GM12875 (cell line): ENCODE measurements around the gene RAPGEFL1.
"Not testable (repeated sequence)": the region's sequence is repeated elsewhere in the genome, so short reads cannot be mapped to it uniquely, and the experiment has no call there.

ENCODE experiments used
- H3K4me3 ChIP-seq: one replicate; pipeline ENCODE4 v1.5.1; 2011; ENCODE audit warnings: low read depth, low read length, control low read depth
- CTCF ChIP-seq: IDR thresholded peaks from 2 replicates; pipeline ENCODE4 v1.5.1; 2011; ENCODE audit warnings: low read depth, mild to moderate bottlenecking, control low read depth, inconsistent platforms, low read length, moderate library complexity, borderline replicate concordance; ENCODE audit not compliant: insufficient read depth

RAPGEFL1 gene

GRCh38 chr17:40230670-40231069 is 53.4 kb downstream of the RAPGEFL1 start:
- no peak for TF ChIP-seq CTCF
- no peak overlapping the region for H3K4me3 ChIP-seq

DNA sequence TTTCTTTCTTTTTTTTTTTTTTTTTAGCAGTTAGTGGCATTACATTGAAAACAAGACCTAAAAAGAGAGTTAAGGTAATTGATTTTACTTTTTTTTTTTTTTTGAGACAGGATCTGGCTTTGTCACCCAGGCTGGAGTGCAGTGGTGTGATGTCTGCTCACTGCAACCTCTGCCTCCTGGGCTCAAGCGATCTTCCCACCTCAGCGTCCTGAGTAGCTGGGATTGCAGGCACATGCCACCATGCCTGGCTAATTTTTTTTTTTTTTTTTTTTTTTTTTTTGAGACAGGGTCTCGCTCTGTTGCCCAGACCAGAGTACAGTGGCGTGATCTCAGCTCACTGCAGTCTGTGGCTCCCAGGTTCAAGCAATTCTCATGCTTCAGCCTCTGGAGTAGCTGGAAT is 54.7 kb downstream of the RAPGEFL1 start:
- not testable (repeated sequence) for H3K4me3 ChIP-seq

DNA sequence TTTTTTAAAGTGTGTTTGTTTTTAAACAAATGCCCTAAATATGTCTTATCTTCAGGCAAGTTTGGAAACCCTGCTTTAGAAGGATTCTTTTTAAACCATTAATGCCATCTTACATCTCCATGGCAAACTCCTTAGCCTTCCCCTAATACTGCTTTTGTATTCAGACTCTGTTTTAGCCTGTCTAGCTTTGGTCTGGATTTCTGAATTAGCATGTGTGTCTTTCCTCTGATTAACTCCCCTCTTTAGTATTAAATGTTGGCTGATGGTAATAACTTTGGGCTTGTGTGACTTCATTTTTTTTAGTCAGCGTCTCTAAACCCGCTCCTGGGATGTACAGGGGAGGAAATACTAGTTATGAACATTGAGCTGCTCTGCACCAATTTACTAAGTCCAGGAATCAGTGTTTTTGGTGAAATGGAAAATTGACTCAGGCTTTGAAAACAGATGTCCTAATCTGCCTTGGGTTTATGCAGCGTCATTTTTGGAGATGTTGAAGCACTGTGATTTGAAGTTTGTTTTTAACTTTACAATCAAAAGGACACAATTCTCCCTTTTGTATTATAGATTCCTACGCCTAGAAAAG is 64.1 kb downstream of the RAPGEFL1 start:
- TF ChIP-seq CTCF, result no peak
- H3K4me3 ChIP-seq, result no peak overlapping the region

GRCh38 chr17:40242774-40243173 is 65.5 kb downstream of the RAPGEFL1 start:
- H3K4me3 ChIP-seq, result no peak overlapping the region
- TF ChIP-seq CTCF, result no peak

GRCh38 chr17:40243761-40244160 is 66.5 kb downstream of the RAPGEFL1 start:
- H3K4me3 ChIP-seq, result no peak overlapping the region
- TF ChIP-seq CTCF, result no peak

- TF ChIP-seq CTCF, result no peak
These were observed 67.0 kb downstream of the RAPGEFL1 start for GRCh38 chr17:40244255-40244654.

More at GRCh38 chr17:40244255-40244654, 67.0 kb downstream of the RAPGEFL1 start:
- no peak overlapping the region for H3K4me3 ChIP-seq
